OCI-LY7 (cell line): Measurements from ENCODE around the gene SFXN5.

Source experiments
- EZH2phosphoT487 ChIP-seq: fragments of 200-600 bp; sonication (generic); IDR thresholded peaks from 2 replicates; pipeline ENCODE4 v1.6.1; 2018; ENCODE audit warnings: low read depth, borderline replicate concordance, mild to moderate bottlenecking, mixed run types, antibody characterized with exemption, low read length, moderate library complexity, mixed read lengths
- TF ChIP-seq, protein P1 (sequence below): fragments of 200-600 bp; sonication (generic); conservative IDR thresholded peaks from 2 replicates; pipeline ENCODE4 v1.5.1; 2014; ENCODE audit warnings: mild to moderate bottlenecking, antibody characterized with exemption, low read length, moderate library complexity, mixed read lengths

DNA sequence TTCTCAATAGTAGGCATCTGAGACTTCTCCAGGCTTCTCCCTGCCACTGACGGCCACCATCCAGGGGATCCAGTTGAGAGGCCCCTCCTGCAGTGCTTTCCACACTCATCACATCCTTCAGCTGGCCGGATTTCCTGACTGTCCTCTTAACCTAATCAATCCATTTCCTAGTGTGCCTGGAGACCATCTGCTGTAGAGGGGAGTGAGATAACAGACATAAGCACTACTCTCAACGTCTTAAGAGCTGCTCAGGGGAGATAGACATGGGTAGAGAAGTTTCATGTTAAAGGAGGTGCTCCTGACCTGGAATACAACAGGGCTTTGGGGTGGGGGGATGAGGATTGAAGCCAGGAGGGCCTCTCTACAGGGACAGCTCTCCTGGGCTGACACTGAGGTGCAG lies 170.1 kb downstream of the SFXN5 start:
- TF ChIP-seq, protein P1, sequence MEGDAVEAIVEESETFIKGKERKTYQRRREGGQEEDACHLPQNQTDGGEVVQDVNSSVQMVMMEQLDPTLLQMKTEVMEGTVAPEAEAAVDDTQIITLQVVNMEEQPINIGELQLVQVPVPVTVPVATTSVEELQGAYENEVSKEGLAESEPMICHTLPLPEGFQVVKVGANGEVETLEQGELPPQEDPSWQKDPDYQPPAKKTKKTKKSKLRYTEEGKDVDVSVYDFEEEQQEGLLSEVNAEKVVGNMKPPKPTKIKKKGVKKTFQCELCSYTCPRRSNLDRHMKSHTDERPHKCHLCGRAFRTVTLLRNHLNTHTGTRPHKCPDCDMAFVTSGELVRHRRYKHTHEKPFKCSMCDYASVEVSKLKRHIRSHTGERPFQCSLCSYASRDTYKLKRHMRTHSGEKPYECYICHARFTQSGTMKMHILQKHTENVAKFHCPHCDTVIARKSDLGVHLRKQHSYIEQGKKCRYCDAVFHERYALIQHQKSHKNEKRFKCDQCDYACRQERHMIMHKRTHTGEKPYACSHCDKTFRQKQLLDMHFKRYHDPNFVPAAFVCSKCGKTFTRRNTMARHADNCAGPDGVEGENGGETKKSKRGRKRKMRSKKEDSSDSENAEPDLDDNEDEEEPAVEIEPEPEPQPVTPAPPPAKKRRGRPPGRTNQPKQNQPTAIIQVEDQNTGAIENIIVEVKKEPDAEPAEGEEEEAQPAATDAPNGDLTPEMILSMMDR: no peak
- TF ChIP-seq EZH2phosphoT487: no peak
